ENCODE measurements around the gene CPXM2.

CPXM2 gene

DNA sequence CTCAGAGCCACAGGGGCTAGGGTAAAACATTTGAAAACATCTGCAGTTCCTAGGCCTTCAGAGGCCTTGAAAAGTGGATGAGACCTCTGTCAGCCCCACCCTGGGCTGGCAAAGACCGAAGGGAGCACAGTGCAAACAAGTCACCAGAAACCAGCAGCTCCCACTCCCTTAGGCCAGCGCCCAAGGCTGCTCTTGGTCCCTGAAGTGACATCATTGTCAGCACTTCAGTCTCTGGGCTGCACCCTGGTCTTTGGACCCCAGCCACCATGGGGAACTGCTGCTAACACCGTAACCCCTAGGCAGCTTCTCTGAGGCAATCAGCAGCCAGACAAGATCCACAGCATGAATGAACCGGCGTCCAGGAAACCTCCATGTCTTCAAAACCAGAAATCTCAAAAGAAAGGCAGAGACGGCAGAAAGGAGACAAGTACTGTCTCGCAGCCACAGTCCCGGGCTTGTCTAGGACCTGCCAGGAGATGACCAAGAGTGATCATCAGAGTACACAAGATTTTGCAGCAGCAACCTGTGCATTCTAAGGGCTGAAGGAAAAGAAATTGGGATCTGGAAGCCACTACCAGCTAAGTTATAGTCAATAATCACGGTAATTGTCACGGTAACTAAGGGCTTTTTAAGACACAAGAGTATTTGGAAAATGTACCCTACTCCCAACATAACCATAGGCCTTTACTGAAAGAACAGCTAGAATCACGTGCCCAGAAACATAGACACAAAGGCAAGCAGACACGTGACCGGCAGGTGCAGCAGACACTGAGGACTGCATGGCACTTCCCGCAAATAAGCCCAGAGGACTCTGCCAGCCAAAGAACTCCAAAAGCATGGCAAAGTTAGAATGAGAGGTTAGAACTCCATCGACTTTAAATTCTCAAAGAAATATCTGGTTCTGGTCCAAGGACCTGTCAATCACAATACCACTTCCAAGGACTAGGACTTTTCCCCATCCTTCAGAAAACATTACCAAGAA is 23.3 kb downstream of the CPXM2 start:
- no peak for DNase-seq

DNA sequence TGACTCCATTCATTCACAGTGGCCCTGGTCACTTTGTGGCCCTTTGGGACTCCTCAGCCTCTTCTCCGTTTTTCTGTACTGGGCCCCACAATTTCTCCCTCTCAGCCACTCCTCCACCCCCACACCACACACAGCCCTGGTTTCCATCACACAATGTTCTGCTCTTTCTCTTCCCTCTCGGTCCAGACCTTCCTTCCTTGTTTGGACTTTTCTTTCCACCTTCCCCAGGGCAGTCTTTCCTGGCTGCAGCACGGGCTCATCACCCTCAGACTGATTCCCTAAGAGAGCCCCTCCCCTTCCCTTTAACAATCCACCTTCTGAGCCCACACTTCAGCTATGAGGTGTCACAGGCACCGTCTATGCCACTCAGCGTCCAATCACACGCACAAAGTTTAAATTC is 25.7 kb downstream of the CPXM2 start:
- no peak for DNase-seq

DNA sequence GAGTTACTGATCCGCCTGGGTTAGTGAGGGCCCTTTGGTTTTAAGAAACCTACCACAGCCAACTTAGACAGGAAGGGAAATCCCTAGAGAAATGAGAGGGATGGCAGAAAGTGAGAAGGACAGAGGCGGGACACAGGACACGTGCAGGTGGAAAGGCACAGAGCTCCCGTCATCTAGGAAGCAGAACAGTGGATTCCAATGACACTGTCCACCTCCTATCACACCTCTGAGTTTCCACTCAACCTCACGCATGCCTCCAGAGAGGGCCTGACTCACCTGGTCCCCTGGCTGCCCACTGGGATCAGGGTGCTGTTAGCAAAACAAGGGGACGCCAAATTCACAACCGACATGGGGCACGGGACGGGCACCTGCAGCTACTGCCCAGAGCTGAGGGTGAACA is 26.3 kb downstream of the CPXM2 start:
- DNase-seq: no peak

DNA sequence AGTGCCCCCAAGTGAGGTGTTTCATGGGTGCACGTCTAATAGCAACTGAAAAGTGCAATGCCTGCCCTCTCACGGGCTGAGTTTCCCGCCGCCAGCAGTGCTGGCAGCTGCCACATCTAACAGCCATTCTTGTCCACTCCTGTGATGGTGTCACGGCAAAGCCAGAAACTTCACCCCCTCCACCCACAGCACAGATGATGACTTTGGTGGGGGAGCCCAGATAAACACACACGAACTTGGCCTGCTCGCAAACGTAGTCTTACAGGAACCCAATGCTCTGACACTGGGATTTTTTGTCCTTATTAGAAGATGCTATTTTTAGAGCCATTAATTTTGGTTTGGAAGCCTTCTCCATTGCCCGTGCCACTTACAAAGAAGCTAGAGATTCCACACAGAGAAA is 26.7 kb downstream of the CPXM2 start:
- no peak for DNase-seq

DNA sequence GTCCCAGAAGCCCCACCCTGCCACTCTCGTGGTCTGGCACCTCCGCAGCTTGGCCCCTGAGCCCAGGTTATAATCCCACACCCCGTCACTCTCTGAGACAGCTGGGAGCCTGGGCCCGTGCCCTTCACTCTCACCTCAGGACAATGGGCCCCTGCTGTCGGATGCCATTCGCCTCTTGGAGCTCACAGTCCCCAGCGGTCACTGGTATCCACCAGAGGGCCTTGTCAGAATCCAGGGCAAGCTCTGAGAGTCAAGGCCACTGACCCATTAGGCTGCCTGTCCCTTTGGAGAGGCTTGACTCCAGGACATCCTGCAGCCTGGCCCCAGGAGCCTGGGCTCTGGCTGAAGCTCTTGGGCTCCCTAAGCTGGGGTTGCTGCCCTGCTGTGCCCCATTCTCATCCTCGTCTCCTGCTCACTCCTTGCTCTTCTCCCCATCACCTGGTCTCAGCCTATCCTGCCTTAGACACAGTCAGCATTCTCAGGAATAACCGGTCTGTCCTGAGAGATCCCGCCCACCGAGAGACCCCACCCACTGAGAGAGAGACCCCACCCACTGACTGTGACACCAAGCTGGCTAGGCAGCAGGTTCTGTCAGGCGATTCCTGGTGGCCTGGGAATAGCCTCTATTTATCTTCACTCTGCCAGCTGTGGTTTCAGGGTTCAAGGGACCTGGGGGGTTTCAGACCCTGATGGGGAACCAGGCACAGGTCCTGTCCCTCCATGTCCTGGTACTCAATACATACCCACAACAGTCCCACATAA is 27.7 kb downstream of the CPXM2 start:
- DNase-seq: no peak

GRCh38 chr10:123863183-123863575 is 28.4 kb downstream of the CPXM2 start:
- DNase-seq: no peak

- DNase-seq: peak; percentile 80
Measured at GRCh38 chr10:123862421-123863182, 29.0 kb downstream of the CPXM2 start.

DNA sequence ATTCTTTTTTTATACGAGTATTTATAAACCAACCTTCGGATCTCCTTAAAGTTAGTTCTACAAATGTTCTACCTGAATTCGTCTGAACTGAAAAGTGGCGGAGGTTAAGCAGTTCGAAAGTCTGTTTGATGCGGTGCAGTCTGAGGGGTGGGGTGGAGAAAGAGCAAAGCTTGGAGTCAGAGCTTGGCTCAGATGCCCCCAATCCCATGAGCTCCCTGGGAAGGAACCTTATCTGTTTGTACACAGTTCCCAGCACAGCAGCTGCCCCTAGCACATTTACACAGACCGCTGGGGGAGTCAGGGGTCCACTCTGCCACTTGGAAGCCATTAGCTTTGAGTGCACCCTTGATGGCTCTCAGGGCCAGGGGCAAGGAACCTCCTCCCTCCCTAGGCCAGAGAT is 30.8 kb downstream of the CPXM2 start:
- DNase-seq: no peak

DNA sequence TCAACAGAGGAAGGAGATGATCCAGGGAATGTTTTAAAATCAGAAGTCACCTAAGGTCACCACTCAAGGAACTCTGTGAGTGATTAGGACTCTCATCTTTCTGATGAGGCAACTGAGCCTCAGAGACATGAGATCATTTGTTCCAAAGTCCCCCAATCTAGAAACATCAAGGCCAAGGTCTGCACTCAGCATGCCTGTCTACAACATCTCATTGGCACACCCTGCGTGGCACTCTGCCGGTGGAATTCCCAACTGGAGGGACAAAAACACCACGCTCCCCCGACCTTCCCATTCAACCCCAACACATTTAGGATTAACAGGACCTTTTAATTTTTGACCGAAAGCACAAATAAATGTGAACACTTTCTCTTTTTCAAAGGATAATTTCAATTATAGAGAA is 31.4 kb downstream of the CPXM2 start:
- no peak for DNase-seq

- no peak for DNase-seq
Measured at GRCh38 chr10:123859653-123860050, 32.0 kb downstream of the CPXM2 start.

- DNase-seq: no peak
Measured at GRCh38 chr10:123858907-123859652, 32.5 kb downstream of the CPXM2 start.

DNA sequence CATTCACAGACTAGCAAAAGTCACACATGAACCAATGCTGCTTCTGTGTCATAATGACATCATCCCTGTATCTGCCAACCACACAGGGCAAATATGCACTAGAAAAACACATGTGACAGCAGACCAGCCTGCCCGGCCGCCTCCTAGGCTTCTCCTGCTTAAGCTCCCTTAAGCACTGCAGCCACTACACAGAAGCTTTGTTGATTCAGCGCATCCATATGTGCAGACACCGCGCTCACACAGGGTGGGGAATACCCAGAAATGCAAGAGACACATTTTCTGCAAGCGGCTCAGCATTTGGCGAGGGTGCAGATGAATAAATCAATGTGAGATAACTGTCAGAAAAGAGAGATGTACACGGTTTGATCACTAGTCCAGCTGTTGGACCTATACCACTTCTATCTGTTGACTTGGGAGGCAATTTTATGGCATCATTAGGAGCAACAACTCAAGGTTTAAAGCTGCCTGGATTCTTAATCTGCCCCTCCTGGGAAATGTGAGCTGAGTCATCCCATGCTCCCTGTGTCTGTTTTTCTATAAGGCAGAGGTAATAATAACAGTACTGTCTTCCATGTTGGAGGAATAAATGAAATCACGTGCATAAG is 33.4 kb downstream of the CPXM2 start:
- peak; percentile 88 for DNase-seq

DNA sequence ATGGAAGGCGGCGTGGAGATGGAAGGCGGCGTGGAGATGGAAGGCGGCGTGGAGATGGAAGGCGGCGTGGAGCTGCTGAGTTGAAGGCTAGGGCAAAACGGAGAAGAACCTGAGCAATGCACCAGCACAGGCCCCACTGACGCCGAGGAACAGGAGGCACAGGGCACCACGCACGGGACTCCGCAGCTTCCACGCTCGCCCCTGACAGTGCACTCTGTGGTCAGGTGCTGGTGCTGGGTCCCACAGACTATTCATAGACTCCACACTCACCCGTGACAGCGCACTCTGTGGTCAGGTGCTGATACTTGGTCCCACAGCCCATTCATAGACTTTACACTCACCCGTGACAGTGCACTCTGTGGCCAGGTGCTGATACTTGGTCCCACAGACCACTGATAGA is 34.0 kb downstream of the CPXM2 start:
- no peak for DNase-seq

DNA sequence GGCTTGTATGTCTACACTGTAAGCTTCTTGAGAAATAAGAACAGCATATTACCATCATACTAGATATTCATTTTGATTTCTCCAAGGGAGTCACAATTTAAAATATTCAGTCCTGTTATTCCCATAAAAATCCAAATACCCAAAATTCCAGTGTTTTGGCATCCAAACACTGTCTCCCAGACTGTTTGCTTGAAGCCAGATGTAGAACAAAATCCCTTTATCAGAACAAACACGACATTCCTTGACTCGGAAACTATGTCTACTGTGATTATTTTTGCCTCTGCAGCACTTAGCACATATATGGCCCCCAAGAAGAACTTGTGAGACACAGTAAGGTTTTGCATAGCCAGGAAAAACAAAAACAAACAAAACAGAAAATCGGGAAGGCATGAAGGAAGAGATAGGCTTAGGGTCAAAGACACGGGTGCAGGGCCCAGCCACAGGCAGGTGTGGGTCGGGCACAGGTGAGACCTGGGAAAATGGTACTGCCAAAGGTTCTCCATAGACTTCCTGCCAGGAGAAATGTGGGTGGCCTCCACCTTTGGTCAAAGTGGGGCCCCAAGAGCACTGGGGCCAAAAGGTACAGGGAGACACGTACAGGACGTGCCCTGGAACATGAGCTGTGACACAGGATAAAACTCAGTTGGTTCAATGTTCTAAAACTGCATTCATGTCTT is 36.5 kb downstream of the CPXM2 start:
- DNase-seq: peak; percentile 13

- no peak for DNase-seq
Measured at GRCh38 chr10:123854498-123854897, 37.1 kb downstream of the CPXM2 start.

DNA sequence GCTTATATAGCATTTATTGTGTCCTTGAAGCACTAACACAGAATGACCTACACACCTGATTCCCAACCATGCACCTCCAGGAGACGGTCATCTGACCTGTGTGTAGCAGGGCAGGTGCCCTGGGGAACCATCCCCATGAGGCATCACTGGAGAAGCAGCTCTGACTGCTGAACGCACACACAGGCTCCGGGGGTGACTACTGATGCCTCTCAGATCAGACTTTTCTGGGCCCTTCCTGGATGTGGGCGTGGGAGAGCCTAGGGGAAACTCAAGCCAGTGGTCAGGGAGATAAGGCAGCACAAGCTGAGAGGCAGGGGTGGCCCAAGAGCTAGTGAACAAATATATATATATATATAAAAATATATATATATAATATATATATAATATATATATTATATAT is 37.6 kb downstream of the CPXM2 start:
- no peak for DNase-seq

- no peak for DNase-seq
Measured at GRCh38 chr10:123852411-123852951, 39.1 kb downstream of the CPXM2 start.

- peak; percentile 12 for DNase-seq
Measured at GRCh38 chr10:123848564-123849457, 42.8 kb downstream of the CPXM2 start.

DNA sequence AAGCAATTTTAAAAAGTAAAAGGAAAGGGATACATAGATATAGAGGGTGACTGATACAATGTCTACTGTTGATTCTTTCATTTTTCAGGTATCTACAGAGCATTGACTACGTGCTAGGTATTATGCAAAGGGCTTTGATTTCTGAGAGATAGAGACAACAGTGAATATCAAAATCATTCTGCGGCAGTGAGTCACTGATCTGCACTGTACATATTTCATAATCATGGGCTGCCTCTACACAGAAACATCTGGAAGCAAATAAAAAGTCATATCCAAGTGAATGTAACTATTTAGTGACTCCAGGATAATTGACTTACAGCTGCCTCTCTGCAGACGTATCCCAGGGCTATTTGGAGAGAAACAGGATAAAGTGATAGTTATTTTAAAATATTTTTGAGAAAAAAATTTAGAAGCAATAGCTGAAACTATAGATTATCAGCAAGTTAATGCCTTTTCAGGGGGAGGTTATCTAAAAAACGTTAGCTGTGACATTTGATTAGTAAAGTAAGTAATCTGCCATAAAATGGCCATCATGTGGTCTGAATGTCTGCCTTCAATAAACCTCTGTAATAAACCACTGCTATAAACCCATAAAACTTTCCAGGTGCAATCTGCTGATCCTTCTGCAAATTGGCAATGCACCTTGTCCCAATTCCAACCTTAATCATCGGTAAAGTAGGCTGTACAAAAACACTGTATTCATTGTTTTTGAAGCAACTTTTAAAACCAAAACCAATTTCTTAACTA is 43.7 kb downstream of the CPXM2 start:
- peak; percentile 61 for DNase-seq
